ENCODE measurements around the gene CXorf58.
"Not testable (repeated sequence)": the region's sequence is repeated elsewhere in the genome, so short reads cannot be mapped to it uniquely, and the experiment has no call there.

DNA sequence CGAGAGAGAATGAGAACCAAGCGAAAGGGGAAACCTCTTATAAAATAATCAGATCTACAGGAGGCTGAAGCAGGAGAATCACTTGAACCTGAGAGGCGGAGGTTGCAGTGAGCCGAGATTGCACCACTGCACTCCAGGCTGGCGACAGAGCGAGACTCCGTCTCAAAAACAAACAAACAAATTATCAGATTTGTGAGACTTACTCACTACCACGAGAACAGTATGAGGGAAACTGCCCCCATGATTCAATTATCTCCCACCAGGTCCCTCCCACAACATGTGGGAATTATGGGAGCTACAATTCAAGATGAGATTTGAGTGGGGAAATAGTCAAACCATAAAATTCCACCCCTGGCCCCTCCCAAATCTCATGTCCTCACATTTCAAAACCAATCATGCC lies 57.8 kb downstream of the CXorf58 start:
- TF ChIP-seq CHD2 (IDR thresholded peaks at IDR 0.05; ENCODE audit: low read length, partially characterized antibody); POLR2A (IDR thresholded peaks at IDR 0.05; ENCODE audit: low read length); EP300 (IDR thresholded peaks at IDR 0.05): not testable (repeated sequence)
- TF ChIP-seq, protein P1, sequence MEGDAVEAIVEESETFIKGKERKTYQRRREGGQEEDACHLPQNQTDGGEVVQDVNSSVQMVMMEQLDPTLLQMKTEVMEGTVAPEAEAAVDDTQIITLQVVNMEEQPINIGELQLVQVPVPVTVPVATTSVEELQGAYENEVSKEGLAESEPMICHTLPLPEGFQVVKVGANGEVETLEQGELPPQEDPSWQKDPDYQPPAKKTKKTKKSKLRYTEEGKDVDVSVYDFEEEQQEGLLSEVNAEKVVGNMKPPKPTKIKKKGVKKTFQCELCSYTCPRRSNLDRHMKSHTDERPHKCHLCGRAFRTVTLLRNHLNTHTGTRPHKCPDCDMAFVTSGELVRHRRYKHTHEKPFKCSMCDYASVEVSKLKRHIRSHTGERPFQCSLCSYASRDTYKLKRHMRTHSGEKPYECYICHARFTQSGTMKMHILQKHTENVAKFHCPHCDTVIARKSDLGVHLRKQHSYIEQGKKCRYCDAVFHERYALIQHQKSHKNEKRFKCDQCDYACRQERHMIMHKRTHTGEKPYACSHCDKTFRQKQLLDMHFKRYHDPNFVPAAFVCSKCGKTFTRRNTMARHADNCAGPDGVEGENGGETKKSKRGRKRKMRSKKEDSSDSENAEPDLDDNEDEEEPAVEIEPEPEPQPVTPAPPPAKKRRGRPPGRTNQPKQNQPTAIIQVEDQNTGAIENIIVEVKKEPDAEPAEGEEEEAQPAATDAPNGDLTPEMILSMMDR (IDR thresholded peaks at IDR 0.05) = not testable (repeated sequence)
- TF ChIP-seq, protein P2, sequence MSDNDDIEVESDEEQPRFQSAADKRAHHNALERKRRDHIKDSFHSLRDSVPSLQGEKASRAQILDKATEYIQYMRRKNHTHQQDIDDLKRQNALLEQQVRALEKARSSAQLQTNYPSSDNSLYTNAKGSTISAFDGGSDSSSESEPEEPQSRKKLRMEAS (IDR thresholded peaks at IDR 0.05) = not testable (repeated sequence)
- TF ChIP-seq, protein P3, sequence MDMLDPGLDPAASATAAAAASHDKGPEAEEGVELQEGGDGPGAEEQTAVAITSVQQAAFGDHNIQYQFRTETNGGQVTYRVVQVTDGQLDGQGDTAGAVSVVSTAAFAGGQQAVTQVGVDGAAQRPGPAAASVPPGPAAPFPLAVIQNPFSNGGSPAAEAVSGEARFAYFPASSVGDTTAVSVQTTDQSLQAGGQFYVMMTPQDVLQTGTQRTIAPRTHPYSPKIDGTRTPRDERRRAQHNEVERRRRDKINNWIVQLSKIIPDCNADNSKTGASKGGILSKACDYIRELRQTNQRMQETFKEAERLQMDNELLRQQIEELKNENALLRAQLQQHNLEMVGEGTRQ (IDR thresholded peaks at IDR 0.05) = not testable (repeated sequence)

All from A549 (cell line).